Endometrium (tissue), 2 donors: ENCODE measurements around the gene TMEM131L.
A peak's percentile ranks its signal among the peaks of the same experiment; 100 is the strongest.
"Not testable (repeated sequence)": the region's sequence is repeated elsewhere in the genome, so short reads cannot be mapped to it uniquely, and the experiment has no call there.

Experiments
- FAIRE-seq: peaks from 2 replicates; lab custom pipeline; 2012; peaks lifted over from hg19 to GRCh38; lab: Jason Lieb, UNC
- donor health status: control.
- donor health status: control.

Gene TMEM131L

GRCh38 chr4:153542131-153542530, 76.0 kb downstream of the TMEM131L start:
- no peak for FAIRE-seq

GRCh38 chr4:153542834-153543233, 76.7 kb downstream of the TMEM131L start:
- FAIRE-seq: no peak

- no peak for FAIRE-seq
These were observed 77.2 kb downstream of the TMEM131L start for GRCh38 chr4:153543351-153543750.

GRCh38 chr4:153545822-153546221, 79.7 kb downstream of the TMEM131L start:
- no peak for FAIRE-seq

- FAIRE-seq: no peak
These were observed 80.1 kb downstream of the TMEM131L start for GRCh38 chr4:153546280-153546679.

GRCh38 chr4:153547520-153547919, 81.4 kb downstream of the TMEM131L start:
- no peak for FAIRE-seq

- FAIRE-seq: not testable (repeated sequence)
These were observed 82.7 kb downstream of the TMEM131L start for GRCh38 chr4:153548907-153549306.

GRCh38 chr4:153549405-153549804, 83.2 kb downstream of the TMEM131L start:
- peak; percentile 51 for FAIRE-seq

GRCh38 chr4:153553155-153553818, 87.1 kb downstream of the TMEM131L start:
- FAIRE-seq: no peak

- no peak for FAIRE-seq
These were observed 87.6 kb downstream of the TMEM131L start for GRCh38 chr4:153553819-153554170.

GRCh38 chr4:153555730-153556434, 89.7 kb downstream of the TMEM131L start:
- no peak for FAIRE-seq

GRCh38 chr4:153556435-153556815, 90.3 kb downstream of the TMEM131L start:
- no peak for FAIRE-seq

- no peak for FAIRE-seq
These were observed 94.7 kb downstream of the TMEM131L start for GRCh38 chr4:153560908-153561307.

GRCh38 chr4:153564630-153565525, 98.7 kb downstream of the TMEM131L start:
- no peak for FAIRE-seq

- FAIRE-seq: no peak
These were observed 100.5 kb downstream of the TMEM131L start for GRCh38 chr4:153566631-153567150.

GRCh38 chr4:153567660-153568059, 101.5 kb downstream of the TMEM131L start:
- FAIRE-seq: not testable (repeated sequence)

GRCh38 chr4:153570228-153570973, 104.2 kb downstream of the TMEM131L start:
- no peak for FAIRE-seq

GRCh38 chr4:153571006-153571545, 104.9 kb downstream of the TMEM131L start:
- no peak for FAIRE-seq

- no peak for FAIRE-seq
These were observed 106.4 kb downstream of the TMEM131L start for GRCh38 chr4:153572609-153573008.

GRCh38 chr4:153573221-153573620, 107.1 kb downstream of the TMEM131L start:
- FAIRE-seq: no peak
